HepG2 (cell line): Measurements from ENCODE around the gene DOK4. TPM values are rescaled to one million over a fixed set of nuclear protein-coding genes. Genes with fewer than 3 reads are reported as not detected.

ENCODE experiments used
- ATAC-seq: fragments of 200-7000 bp; cut with Tn5 transposase; 3 replicates; pipeline ENCODE4 v1.9.1; 2020; ENCODE audit warnings: mild to moderate bottlenecking, moderate library complexity
- BruUV-seq: library from RNA; stranded (reverse); fragments of 400-500 nt; replicated peaks from 2 replicates; lab custom pipeline; 2021; lab: Mats Ljungman, UMichigan
- CTCF ChIA-PET: fragments of 300-600 bp; formaldehyde crosslinking; extraction: SDS; loops from one replicate; lab custom pipeline; 2021; ENCODE audit warnings: low total read pairs, inconsistent platforms, low intra/inter-chr PET ratio; lab: Yijun Ruan, JAX
- POLR2A ChIA-PET: fragments of 350-600 bp; sonication (Branson Sonifier 250); formaldehyde crosslinking; loops from one replicate; lab custom pipeline; 2020; ENCODE audit warnings: antibody characterized with exemption, inconsistent platforms; lab: Yijun Ruan, JAX
- DNase-seq: peaks from one replicate; pipeline ENCODE4 v3.0.0-alpha.2; 2015; ENCODE audit warnings: low spot score
- FAIRE-seq: peaks from 3 replicates; lab custom pipeline; 2011; peaks lifted over from hg19 to GRCh38; lab: Jason Lieb, UNC
- H2AFZ ChIP-seq: one replicate; pipeline ENCODE4 v1.6.1; 2011; ENCODE audit warnings: low read length, inconsistent platforms
- H3K27ac ChIP-seq: fragments of 300-600 bp; 3 replicates; pipeline ENCODE4 v1.8.0; 2011; ENCODE audit warnings: mixed run types, mild to moderate bottlenecking, mixed read lengths, low read length, inconsistent platforms; ENCODE audit not compliant: insufficient read depth; ENCODE audit errors: extremely low read length
- H3K27me3 ChIP-seq, 2 experiments: fragments of 200-600 bp in 1 of 2; 2 replicates in 1 of 2; 3 replicates in 1 of 2; pipeline versions ENCODE4 v1.6.0 to v1.8.0; 2011; ENCODE audit warnings: low read length in 2 of 2, mild to moderate bottlenecking in 2 of 2, moderate library complexity in 2 of 2, inconsistent platforms in 1 of 2; ENCODE audit not compliant: insufficient read depth in 2 of 2, control insufficient read depth in 1 of 2
- H3K36me3 ChIP-seq, 2 experiments: fragments of 200-600 bp in 1 of 2; replicated peaks in 1 of 2; 2 replicates in 1 of 2; 3 replicates in 1 of 2; pipeline versions ENCODE4 v1.5.1 to v1.8.0; 2011; ENCODE audit warnings: low read length in 2 of 2, inconsistent platforms in 1 of 2; ENCODE audit not compliant: insufficient read depth in 2 of 2, control insufficient read depth in 1 of 2
- H3K4me1 ChIP-seq: 2 replicates; pipeline ENCODE4 v1.5.1; 2012; ENCODE audit warnings: low read length, inconsistent platforms; ENCODE audit not compliant: insufficient read depth
- H3K4me2 ChIP-seq: 2 replicates; pipeline ENCODE4 v1.6.0; 2011; ENCODE audit warnings: low read depth, low read length, inconsistent platforms
- H3K4me3 ChIP-seq, 3 experiments: fragments of 200-600 bp in 1 of 3; sonication (generic), shearing (Covaris generic) in 1 of 3; replicated peaks in 1 of 3; 2 replicates each; pipeline ENCODE4 v1.5.1; 2011 to 2016; ENCODE audit warnings: low read length in 3 of 3, inconsistent platforms in 2 of 3, low read depth in 2 of 3, mild to moderate bottlenecking in 2 of 3, control low read depth in 1 of 3, mixed read lengths in 1 of 3; ENCODE audit not compliant: insufficient read depth in 1 of 3
- H3K79me2 ChIP-seq: one replicate; pipeline ENCODE4 v1.6.1; 2011; ENCODE audit warnings: low read length, inconsistent platforms; ENCODE audit not compliant: insufficient read depth
- H3K9ac ChIP-seq: 2 replicates; pipeline ENCODE4 v1.6.0; 2011; ENCODE audit warnings: mild to moderate bottlenecking, low read depth, low read length, inconsistent platforms; ENCODE audit not compliant: insufficient read depth
- H3K9me3 ChIP-seq: 2 replicates; pipeline ENCODE4 v1.5.1; 2012; ENCODE audit warnings: mild to moderate bottlenecking, low read length
- H4K20me1 ChIP-seq: 2 replicates; pipeline ENCODE4 v1.6.0; 2011; ENCODE audit warnings: inconsistent platforms, mild to moderate bottlenecking, low read length, moderate library complexity; ENCODE audit not compliant: insufficient read depth
- FOXK1 ChIP-seq: sonication (generic); formaldehyde crosslinking; IDR thresholded peaks from 2 replicates; pipeline ENCODE4 v1.4.0; 2020; ENCODE audit warnings: low read depth, missing genetic modification reagents, borderline replicate concordance
- GTF2F1 ChIP-seq: fragments of 150-350 bp; IDR thresholded peaks from 2 replicates; pipeline ENCODE4 v1.6.1; 2014; ENCODE audit warnings: low read length
- GZF1 ChIP-seq: sonication (generic); formaldehyde crosslinking; IDR thresholded peaks from 2 replicates; pipeline ENCODE4 v1.5.1; 2020; ENCODE audit warnings: mild to moderate bottlenecking, missing genetic modification reagents
- HMG20B ChIP-seq: conservative IDR thresholded peaks from 2 replicates; pipeline ENCODE4 v1.6.1; 2016; ENCODE audit warnings: missing genetic modification reagents, missing compliant biosample characterization
- KDM5B ChIP-seq: sonication (generic); formaldehyde crosslinking; IDR thresholded peaks from 2 replicates; pipeline ENCODE4 v1.4.0; 2020; ENCODE audit warnings: missing genetic modification reagents, mild to moderate bottlenecking, borderline replicate concordance
- NR0B2 ChIP-seq: sonication (generic); formaldehyde crosslinking; IDR thresholded peaks from 2 replicates; pipeline ENCODE4 v1.4.0; 2020; ENCODE audit warnings: mild to moderate bottlenecking, missing genetic modification reagents
- USF2 ChIP-seq, 2 experiments: sonication (generic) in 1 of 2; formaldehyde crosslinking in 1 of 2; IDR thresholded peaks; 2 replicates each; pipeline versions ENCODE4 v1.5.1 to v1.6.1; 2011 to 2020; ENCODE audit warnings: borderline replicate concordance in 1 of 2, low read depth in 1 of 2, low read length in 1 of 2, mild to moderate bottlenecking in 1 of 2, missing genetic modification reagents in 1 of 2, moderate library complexity in 1 of 2
- ZNF276 ChIP-seq: sonication (generic); formaldehyde crosslinking; IDR thresholded peaks from 2 replicates; pipeline ENCODE4 v1.4.0; 2020; ENCODE audit warnings: mild to moderate bottlenecking, low read depth, missing genetic modification reagents
- ZNF367 ChIP-seq: sonication (generic); formaldehyde crosslinking; IDR thresholded peaks from 2 replicates; pipeline ENCODE4 v1.4.0; 2020; ENCODE audit warnings: missing genetic modification reagents, borderline replicate concordance
- ZSCAN12 ChIP-seq: sonication (generic); formaldehyde crosslinking; IDR thresholded peaks from 2 replicates; pipeline ENCODE4 v1.9.0; 2021; ENCODE audit warnings: mild to moderate bottlenecking, missing genetic modification reagents
- WGBS: methylation state at CpG from one replicate; pipeline ENCODE4 v1.1.6; 2017; ENCODE audit warnings: low lambda C conversion rate; 5-methylcytosine and 5-hydroxymethylcytosine counted together
- in situ Hi-C: cut with HindIII; loops from 2 replicates; pipeline ENCODE4 v1.10.0; 2017; ENCODE audit warnings: low pct_unique_long_range_greater_than_20kb; ENCODE audit not compliant: extremely low pct_ligation_motif_present
- intact Hi-C: fragments of 100-400 bp; cut with micrococcal nuclease; formaldehyde crosslinking; loops from one replicate; pipeline ENCODE4 v1.10.0; 2022; ENCODE audit not compliant: unreplicated experiment
- polyA plus RNA-seq, 8 experiments: library from polyadenylated mRNA; depleted of rRNA in 3 of 8; stranded (reverse) in 7 of 8; unstranded in 1 of 8; fragments of >200 nt; fragmentation: Illumina TruSeq in 4 of 8; extraction: Trizol in 4 of 8; gene quantifications; 2 replicates each; pipeline versions ENCODE4 v1.2.1 to v1.2.3, GENCODE V29; 2011 to 2016; ENCODE audit warnings: low read depth in 4 of 8, missing spikeins in 1 of 8, mixed read lengths in 1 of 8; ENCODE audit not compliant: insufficient read depth in 1 of 8
- total RNA-seq, 5 experiments: library from RNA; depleted of rRNA; stranded (reverse); fragments of >200 nt; fragmentation: Illumina TruSeq; extraction: Trizol; gene quantifications; 2 replicates each; pipeline ENCODE4 v1.2.3, GENCODE V29; 2016; ENCODE audit warnings: low read depth in 1 of 5

The DOK4 gene
- total and polyA plus RNA-seq, 2 of the 13 experiments (the other 11 are each of a cell fraction or from before 2014, with no cell fraction given): 52.7 to 70.0 TPM

- TF ChIP-seq USF2 (IDR thresholded peaks at IDR 0.05; ENCODE audit: low read depth, low read length) (no peak), USF2 (CRISPR knock-in tag; IDR thresholded peaks at IDR 0.05; ENCODE audit: borderline replicate concordance) (no peak), ZSCAN12 (CRISPR knock-in tag) (no peak), HMG20B (CRISPR knock-in tag) (no peak), FOXK1 (CRISPR knock-in tag) (no peak), GTF2F1 (no peak), NR0B2 (CRISPR knock-in tag) (no peak)
These were observed 16.3 kb downstream of the DOK4 start (continued) for GRCh38 chr16:57469917-57470470.

GRCh38 chr16:57469046-57469445, 17.2 kb downstream of the DOK4 start:
- POLR2A ChIA-PET: interaction anchor here (1.4 kb wide), 2 partner anchors 11 to 21 kb away, joined by 3 to 4 read pairs; partner anchors contain the start of genes CIAPIN1 and COQ9
- Histone ChIP-seq H3K79me2 (peaks cover 21% of the 10 kb centered on the region), H4K20me1 (no peaks in the 10 kb centered on the region), H3K27me3 (no peaks in the 10 kb centered on the region), H2AFZ (no peak overlapping the region), H3K9ac (no peak overlapping the region), H3K36me3 (peaks cover 41 to 81% of the 10 kb centered on the region in 2 experiments), H3K9me3 (no peaks in the 10 kb centered on the region), H3K4me2 (no peak overlapping the region), H3K27ac (no peak overlapping the region), H3K4me3 (no peak overlapping the region), H3K4me1 (peaks cover 69% of the 10 kb centered on the region)
- ATAC-seq: no peak
- BruUV-seq: no TSS peak
- no peak for DNase-seq
- TF ChIP-seq ZSCAN12 (CRISPR knock-in tag): no peak
- TF ChIP-seq KDM5B: no peak
- TF ChIP-seq GZF1 (CRISPR knock-in tag): no peak
- TF ChIP-seq ZNF276: no peak
- no peak for TF ChIP-seq ZNF367 (CRISPR knock-in tag)
- in situ Hi-C loops (no loop called here), intact Hi-C loops (no loop called here)
- FAIRE-seq: no peak
- 90% methylated on average over 11 of the region's 11 CpGs for WGBS
- CTCF ChIA-PET: no interaction called here
